ENCODE measurements around the gene AIG1.

DNA sequence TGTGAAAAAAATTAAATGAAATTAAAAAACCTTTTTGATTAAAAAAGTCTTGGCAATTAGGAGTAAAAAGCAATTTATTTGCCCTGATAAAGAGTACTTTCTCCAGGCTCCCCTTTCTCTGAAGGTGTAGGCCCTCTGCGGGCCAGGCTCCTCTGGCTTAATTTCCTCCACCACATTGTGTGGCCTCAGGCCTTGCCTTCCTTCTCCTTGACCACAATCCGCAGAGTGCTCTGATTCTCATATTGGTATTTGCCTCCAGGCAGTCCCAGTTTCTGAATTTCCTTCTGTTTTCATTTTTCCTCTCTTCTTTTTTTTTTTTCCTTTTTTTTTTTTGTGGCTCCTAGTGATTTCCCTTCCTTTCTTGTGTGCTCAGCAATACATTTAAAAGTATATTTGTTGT, 96.4 kb downstream of the AIG1 start:
- TF ChIP-seq, protein P1, sequence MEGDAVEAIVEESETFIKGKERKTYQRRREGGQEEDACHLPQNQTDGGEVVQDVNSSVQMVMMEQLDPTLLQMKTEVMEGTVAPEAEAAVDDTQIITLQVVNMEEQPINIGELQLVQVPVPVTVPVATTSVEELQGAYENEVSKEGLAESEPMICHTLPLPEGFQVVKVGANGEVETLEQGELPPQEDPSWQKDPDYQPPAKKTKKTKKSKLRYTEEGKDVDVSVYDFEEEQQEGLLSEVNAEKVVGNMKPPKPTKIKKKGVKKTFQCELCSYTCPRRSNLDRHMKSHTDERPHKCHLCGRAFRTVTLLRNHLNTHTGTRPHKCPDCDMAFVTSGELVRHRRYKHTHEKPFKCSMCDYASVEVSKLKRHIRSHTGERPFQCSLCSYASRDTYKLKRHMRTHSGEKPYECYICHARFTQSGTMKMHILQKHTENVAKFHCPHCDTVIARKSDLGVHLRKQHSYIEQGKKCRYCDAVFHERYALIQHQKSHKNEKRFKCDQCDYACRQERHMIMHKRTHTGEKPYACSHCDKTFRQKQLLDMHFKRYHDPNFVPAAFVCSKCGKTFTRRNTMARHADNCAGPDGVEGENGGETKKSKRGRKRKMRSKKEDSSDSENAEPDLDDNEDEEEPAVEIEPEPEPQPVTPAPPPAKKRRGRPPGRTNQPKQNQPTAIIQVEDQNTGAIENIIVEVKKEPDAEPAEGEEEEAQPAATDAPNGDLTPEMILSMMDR (conservative IDR thresholded peaks at IDR 0.05 in 1 of 2, IDR thresholded peaks at IDR 0.05 in 1 of 2; ENCODE audit: low read depth in 1 of 2, low read length in 2 of 2): no peak
- no peak for TF ChIP-seq EZH2 (IDR thresholded peaks at IDR 0.05; ENCODE audit: low read length, missing control alignments)
